ENCODE results near the gene ZBTB7C. TPM values are rescaled to one million over a fixed set of nuclear protein-coding genes. Genes with fewer than 3 reads are reported as not detected.

ZBTB7C gene
- total RNA-seq, 3 donors from 2014 or later (not counting 1 experiment from before 2014, with no cell fraction given): 0.07 TPM; not detected in 2

DNA sequence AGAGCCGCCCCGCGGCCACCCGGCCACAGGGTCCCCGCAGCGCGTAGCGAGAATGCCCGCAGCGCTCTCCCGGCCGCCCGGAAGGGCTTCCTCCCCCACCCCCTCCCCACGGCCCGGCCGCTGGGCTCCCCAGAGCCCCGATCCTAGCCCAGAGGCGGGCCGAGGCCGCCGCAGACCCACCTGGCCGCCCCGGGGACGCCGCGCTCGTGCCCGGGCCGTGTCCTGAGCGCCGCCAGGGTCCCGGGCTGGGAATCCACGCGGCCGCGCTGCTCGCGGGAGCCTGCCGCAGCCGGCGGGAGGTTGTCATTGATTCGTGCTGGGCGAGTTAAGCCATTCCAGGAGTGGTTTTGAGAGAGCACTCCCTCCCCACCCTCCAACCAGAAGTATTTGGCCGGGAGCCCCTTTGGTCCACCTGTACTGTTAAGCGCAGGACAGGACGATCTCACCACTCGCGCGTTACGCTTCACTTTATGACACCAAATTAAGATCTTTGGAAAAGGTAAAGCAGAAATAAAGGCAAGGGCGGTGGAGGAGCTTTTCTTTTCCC is 272.3 kb downstream of the ZBTB7C start:
- no peak overlapping the region for H3K4me3 ChIP-seq (ENCODE audit: low read length)
- H3K27me3 Mint-ChIP-seq (ENCODE audit: low read depth in 2 of 2): peaks cover 45 to 50% of the 10 kb centered on the region in 2 donors
- WGBS (ENCODE audit: insufficient coverage): under 1% methylated on average over 50 of the region's 51 CpGs
- no peak overlapping the region for H3K27ac ChIP-seq (ENCODE audit: low read length)
- peak overlapping the region; percentile 58 for H3K4me3 Mint-ChIP-seq
- H3K4me1 Mint-ChIP-seq: no peaks in the 10 kb centered on the region
- no peaks in the 10 kb centered on the region for H3K36me3 ChIP-seq (ENCODE audit: control insufficient read depth, insufficient read depth, low read length)
- intact Hi-C loops (cut with micrococcal nuclease): no loop called here
- no peak overlapping the region for H3K27ac Mint-ChIP-seq
- H3K9me3 ChIP-seq (ENCODE audit: control insufficient read depth, insufficient read depth, low read length): no peaks in the 10 kb centered on the region
- TF ChIP-seq, protein P1, sequence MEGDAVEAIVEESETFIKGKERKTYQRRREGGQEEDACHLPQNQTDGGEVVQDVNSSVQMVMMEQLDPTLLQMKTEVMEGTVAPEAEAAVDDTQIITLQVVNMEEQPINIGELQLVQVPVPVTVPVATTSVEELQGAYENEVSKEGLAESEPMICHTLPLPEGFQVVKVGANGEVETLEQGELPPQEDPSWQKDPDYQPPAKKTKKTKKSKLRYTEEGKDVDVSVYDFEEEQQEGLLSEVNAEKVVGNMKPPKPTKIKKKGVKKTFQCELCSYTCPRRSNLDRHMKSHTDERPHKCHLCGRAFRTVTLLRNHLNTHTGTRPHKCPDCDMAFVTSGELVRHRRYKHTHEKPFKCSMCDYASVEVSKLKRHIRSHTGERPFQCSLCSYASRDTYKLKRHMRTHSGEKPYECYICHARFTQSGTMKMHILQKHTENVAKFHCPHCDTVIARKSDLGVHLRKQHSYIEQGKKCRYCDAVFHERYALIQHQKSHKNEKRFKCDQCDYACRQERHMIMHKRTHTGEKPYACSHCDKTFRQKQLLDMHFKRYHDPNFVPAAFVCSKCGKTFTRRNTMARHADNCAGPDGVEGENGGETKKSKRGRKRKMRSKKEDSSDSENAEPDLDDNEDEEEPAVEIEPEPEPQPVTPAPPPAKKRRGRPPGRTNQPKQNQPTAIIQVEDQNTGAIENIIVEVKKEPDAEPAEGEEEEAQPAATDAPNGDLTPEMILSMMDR (IDR thresholded peaks at IDR 0.05): no peak
- H3K4me1 ChIP-seq (ENCODE audit: control insufficient read depth, insufficient read depth, low read length): no peaks in the 10 kb centered on the region
- no peak for DNase-seq
- peaks cover 11% of the 10 kb centered on the region for H3K27me3 ChIP-seq (ENCODE audit: control insufficient read depth, insufficient read depth, low read length)
- H3K36me3 Mint-ChIP-seq: no peaks in the 10 kb centered on the region
- ATAC-seq: no peak
- H3K9me3 Mint-ChIP-seq: no peaks in the 10 kb centered on the region

DNA sequence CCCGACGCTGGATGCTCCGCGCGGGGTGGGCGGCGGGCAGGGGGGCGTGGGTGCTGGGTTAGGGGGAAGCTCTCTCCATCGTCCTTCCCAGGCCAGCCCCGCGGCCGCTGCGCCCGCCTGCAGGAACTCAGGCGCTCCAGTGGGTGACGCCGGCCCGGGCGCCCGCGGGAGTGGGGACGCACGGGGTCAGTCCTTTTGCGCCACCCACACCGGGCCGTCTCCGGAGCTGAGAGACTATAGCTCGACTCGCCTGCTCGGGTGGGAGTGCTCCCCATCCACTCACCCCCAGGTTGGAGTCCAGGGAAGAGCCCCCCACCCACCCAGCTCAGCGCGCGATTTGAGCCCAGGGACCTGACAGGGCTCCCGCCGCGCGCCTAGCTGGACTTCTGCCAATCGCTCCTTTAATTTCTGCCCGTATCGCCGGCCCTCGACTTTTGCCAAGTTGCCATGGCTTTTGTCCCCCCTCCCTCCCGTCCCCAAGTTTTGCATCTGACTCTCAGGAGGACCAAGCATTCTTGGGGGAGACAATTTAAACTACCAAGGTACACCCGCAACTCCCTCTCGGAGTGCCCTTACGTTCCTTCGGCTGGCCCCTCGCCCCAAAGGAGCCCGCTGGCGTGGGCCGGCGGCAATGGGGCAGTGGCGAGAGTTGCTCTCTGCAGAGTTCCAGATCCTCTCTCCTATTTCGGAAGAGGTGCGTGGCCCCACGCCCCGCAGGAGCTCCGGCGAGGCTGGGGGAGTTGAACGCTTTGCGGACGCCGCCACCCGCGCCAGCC is 272.9 kb downstream of the ZBTB7C start:
- Mint-ChIP-seq H3K4me3 (no peak overlapping the region), H3K27ac (no peak overlapping the region), H3K36me3 (no peaks in the 10 kb centered on the region), H3K9me3 (no peaks in the 10 kb centered on the region), H3K27me3 (ENCODE audit: low read depth in 2 of 2) (peaks cover 45 to 54% of the 10 kb centered on the region in 2 donors), H3K4me1 (no peaks in the 10 kb centered on the region)
- ATAC-seq (no peak), DNase-seq (no peak)
- no peak overlapping the region for H3K27ac ChIP-seq (ENCODE audit: low read length)
- no peaks in the 10 kb centered on the region for H3K4me1 ChIP-seq (ENCODE audit: control insufficient read depth, insufficient read depth, low read length)
- WGBS (ENCODE audit: insufficient coverage): 3% methylated on average over 65 of the region's 65 CpGs
- no peak overlapping the region for H3K4me3 ChIP-seq (ENCODE audit: low read length)
- intact Hi-C loops (cut with micrococcal nuclease): no loop called here
- no peaks in the 10 kb centered on the region for H3K36me3 ChIP-seq (ENCODE audit: control insufficient read depth, insufficient read depth, low read length)
- no peaks in the 10 kb centered on the region for H3K9me3 ChIP-seq (ENCODE audit: control insufficient read depth, insufficient read depth, low read length)
- TF ChIP-seq, protein P1 (IDR thresholded peaks at IDR 0.05): no peak
- peaks cover 11% of the 10 kb centered on the region for H3K27me3 ChIP-seq (ENCODE audit: control insufficient read depth, insufficient read depth, low read length)

DNA sequence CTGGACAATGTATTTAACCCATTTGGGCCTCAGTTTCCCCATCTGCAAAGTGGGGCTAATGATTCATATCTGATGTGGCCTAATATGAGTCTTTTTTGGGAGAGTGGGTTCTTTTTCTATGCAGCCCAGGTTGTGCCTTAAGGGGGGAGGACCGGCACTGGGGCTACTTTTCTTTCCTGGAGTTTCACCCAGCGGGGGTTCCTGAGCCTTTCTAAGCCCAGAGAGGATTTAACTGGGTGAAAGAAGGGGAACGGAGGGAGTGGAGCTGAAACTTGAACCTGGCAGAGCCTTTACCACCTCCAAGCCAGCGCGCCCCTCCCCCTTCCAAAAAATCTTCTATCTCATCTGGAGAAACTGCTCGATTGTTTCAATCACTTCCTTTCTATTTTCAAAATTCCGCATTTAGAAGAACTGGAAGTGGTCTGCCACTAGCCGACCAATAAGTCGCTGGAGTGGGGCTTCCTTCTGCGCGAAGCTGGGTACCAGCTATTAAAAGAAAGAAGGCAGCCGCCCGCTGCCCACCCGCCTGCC is 273.7 kb downstream of the ZBTB7C start:
- intact Hi-C loops (cut with micrococcal nuclease): no loop called here
- H3K4me1 ChIP-seq (ENCODE audit: control insufficient read depth, insufficient read depth, low read length): no peaks in the 10 kb centered on the region
- Mint-ChIP-seq H3K27me3 (ENCODE audit: low read depth in 2 of 2) (peaks cover 48 to 58% of the 10 kb centered on the region in 2 donors), H3K4me3 (no peak overlapping the region), H3K9me3 (no peaks in the 10 kb centered on the region), H3K36me3 (no peaks in the 10 kb centered on the region), H3K27ac (no peak overlapping the region), H3K4me1 (no peaks in the 10 kb centered on the region)
- no peak overlapping the region for H3K27ac ChIP-seq (ENCODE audit: low read length)
- H3K27me3 ChIP-seq (ENCODE audit: control insufficient read depth, insufficient read depth, low read length): peaks cover 11% of the 10 kb centered on the region
- 9% methylated on average over 12 of the region's 14 CpGs for WGBS (ENCODE audit: insufficient coverage)
- H3K36me3 ChIP-seq (ENCODE audit: control insufficient read depth, insufficient read depth, low read length): no peaks in the 10 kb centered on the region
- H3K4me3 ChIP-seq (ENCODE audit: low read length): no peak overlapping the region
- H3K9me3 ChIP-seq (ENCODE audit: control insufficient read depth, insufficient read depth, low read length): no peaks in the 10 kb centered on the region
- TF ChIP-seq, protein P1 (IDR thresholded peaks at IDR 0.05): no peak
- ATAC-seq: no peak
- no peak for DNase-seq
